HEK293T (cell line): ENCODE results near the gene CBX5.
A peak's percentile ranks its signal among the peaks of the same experiment; 100 is the strongest.
"Not testable (repeated sequence)": the region's sequence is repeated elsewhere in the genome, so short reads cannot be mapped to it uniquely, and the experiment has no call there.

ENCODE experiments used
- CTCF ChIA-PET: fragments of 350-600 bp; formaldehyde crosslinking; extraction: SDS; loops from one replicate; lab custom pipeline; 2021; ENCODE audit warnings: antibody characterized with exemption, inconsistent platforms; lab: Yijun Ruan, JAX
- POLR2A ChIA-PET: fragments of 350-600 bp; formaldehyde crosslinking; extraction: SDS; loops from one replicate; lab custom pipeline; 2020; ENCODE audit warnings: antibody characterized with exemption, inconsistent platforms; lab: Yijun Ruan, JAX
- DNase-seq: peaks from one replicate; pipeline ENCODE4 v3.0.0; 2012; ENCODE audit warnings: mixed read lengths; ENCODE audit errors: extremely low spot score
- ARNT ChIP-seq: fragments of 450-650 bp; IDR thresholded peaks from 2 replicates; pipeline ENCODE4 v1.6.1; 2017; ENCODE audit warnings: mild to moderate bottlenecking
- BHLHE40 ChIP-seq: fragments of 450-650 bp; IDR thresholded peaks from 2 replicates; pipeline ENCODE4 v1.6.1; 2016; ENCODE audit warnings: mild to moderate bottlenecking, moderate library complexity, borderline replicate concordance
- CTBP1 ChIP-seq: fragments of 450-650 bp; IDR thresholded peaks from 2 replicates; pipeline ENCODE4 v1.6.1; 2016; ENCODE audit warnings: borderline replicate concordance
- ELF4 ChIP-seq: fragments of 450-650 bp; IDR thresholded peaks from 2 replicates; pipeline ENCODE4 v1.6.1; 2017; ENCODE audit warnings: antibody characterized with exemption
- FOXA1 ChIP-seq: fragments of 450-650 bp; IDR thresholded peaks from 2 replicates; pipeline ENCODE4 v1.6.1; 2016; ENCODE audit warnings: mild to moderate bottlenecking
- FOXK2 ChIP-seq: fragments of 450-650 bp; IDR thresholded peaks from 2 replicates; pipeline ENCODE4 v1.6.1; 2016; ENCODE audit warnings: mild to moderate bottlenecking
- FOXM1 ChIP-seq: fragments of 450-650 bp; IDR thresholded peaks from 2 replicates; pipeline ENCODE4 v1.6.1; 2017; ENCODE audit warnings: mild to moderate bottlenecking, borderline replicate concordance
- HDGF ChIP-seq: fragments of 450-650 bp; IDR thresholded peaks from 2 replicates; pipeline ENCODE4 v1.6.1; 2017; ENCODE audit warnings: antibody characterized with exemption, borderline replicate concordance
- L3MBTL2 ChIP-seq: fragments of 450-650 bp; conservative IDR thresholded peaks from 2 replicates; pipeline ENCODE4 v1.6.1; 2016; ENCODE audit warnings: mild to moderate bottlenecking
- LEF1 ChIP-seq: fragments of 450-650 bp; IDR thresholded peaks from 2 replicates; pipeline ENCODE4 v1.6.1; 2017; ENCODE audit warnings: mild to moderate bottlenecking, borderline replicate concordance
- NFRKB ChIP-seq: fragments of 450-650 bp; IDR thresholded peaks from 2 replicates; pipeline ENCODE4 v1.6.1; 2016; ENCODE audit warnings: mild to moderate bottlenecking, moderate library complexity
- PKNOX1 ChIP-seq: fragments of 450-650 bp; IDR thresholded peaks from 2 replicates; pipeline ENCODE4 v1.6.1; 2016
- SP1 ChIP-seq: fragments of 450-650 bp; IDR thresholded peaks from 2 replicates; pipeline ENCODE4 v1.6.1; 2017
- SUZ12 ChIP-seq: fragments of 450-650 bp; IDR thresholded peaks from 2 replicates; pipeline ENCODE4 v1.6.1; 2016; ENCODE audit warnings: mild to moderate bottlenecking
- TARDBP ChIP-seq: fragments of 450-650 bp; IDR thresholded peaks from 2 replicates; pipeline ENCODE4 v1.6.1; 2016
- ZNF384 ChIP-seq: fragments of 450-650 bp; IDR thresholded peaks from 2 replicates; pipeline ENCODE4 v1.6.1; 2016

Gene CBX5

DNA sequence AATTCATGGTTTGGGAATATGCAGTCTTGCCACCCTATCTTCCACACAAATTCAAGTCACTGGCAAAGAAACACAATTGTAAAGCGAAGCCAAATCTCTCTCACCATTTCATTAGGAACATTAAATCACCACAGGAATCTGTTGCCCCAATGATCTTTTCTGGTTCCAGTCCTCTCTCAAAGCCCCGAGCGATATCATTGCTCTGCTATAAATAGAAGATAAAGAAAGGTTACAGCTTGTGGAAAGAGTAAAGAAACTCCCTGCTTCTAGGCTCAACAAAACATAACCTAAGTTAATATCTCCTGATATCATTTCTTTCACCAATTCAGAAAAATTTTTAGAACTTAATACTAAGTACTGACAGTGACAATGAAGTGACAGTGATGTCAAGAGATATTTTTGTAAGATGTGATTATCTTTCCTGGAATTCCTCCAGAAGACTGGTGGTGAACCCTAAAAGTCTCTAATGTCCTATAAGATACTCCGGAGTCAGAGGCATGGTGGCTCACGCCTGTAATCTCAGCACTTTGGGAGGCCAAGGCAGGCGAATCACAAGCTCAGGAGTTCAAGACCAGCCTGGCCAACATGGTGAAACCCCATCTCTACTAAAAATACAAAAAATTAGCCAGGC, 33.8 kb downstream of the CBX5 start:
- CTCF ChIA-PET, result no interaction called here
- no peak for TF ChIP-seq LEF1
- TF ChIP-seq PKNOX1, result no peak
- POLR2A ChIA-PET, result interaction anchor here (0.8 kb wide), 1 partner anchor 34 kb away, joined by 3 read pairs; the partner anchor contains the start of genes CBX5 and HNRNPA1
- no peak for DNase-seq

DNA sequence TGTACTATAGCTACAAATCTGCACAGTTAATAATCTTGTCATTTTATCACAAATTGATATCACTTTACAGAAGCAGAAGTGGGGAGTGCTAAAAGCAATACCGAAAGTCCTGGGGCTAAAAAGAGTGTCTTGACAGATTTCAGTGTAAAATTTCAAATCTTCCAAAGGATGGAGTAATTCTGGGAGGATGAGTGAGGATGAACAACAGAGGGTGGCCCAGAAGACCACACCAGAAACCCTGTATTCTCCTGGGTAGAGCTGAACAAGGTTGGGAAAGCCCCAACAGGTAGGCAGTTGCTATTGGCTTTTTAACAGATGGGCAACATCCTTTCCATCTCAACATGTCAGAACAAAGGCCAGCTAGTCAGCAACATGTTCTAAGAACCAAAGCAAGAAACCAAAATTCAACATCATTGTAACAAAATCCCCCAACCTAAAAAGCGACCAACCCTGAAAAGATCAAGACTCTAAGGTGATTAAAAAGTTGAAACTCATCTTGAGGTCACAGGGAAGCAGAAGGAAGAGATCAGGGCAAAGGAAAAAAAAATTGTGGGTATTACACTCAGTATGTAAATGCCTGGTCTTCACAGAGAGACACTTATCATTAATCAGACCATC, 38.8 kb downstream of the CBX5 start:
- no peak for DNase-seq
- TF ChIP-seq SUZ12, result no peak
- TF ChIP-seq FOXK2, result no peak
- no peak for TF ChIP-seq FOXA1
- no peak for TF ChIP-seq ARNT
- no peak for TF ChIP-seq SP1
- TF ChIP-seq LEF1, result no peak
- TF ChIP-seq CTBP1, result no peak
- no peak for TF ChIP-seq HDGF
- TF ChIP-seq FOXM1, result no peak
- TF ChIP-seq PKNOX1, result no peak
- TF ChIP-seq TARDBP, result no peak
- no peak for TF ChIP-seq L3MBTL2
- TF ChIP-seq ZNF384, result no peak
- TF ChIP-seq BHLHE40, result no peak
- TF ChIP-seq ELF4, result no peak
- no peak for TF ChIP-seq NFRKB
- ChIA-PET POLR2A (interaction anchor here (1.2 kb wide), 1 partner anchor 38 kb away, joined by 4 read pairs; no protein-coding TSS in a partner anchor), CTCF (interaction anchor here (0.6 to 1.9 kb wide), 3 partner anchors 11 to 29 kb away, joined by 3 to 6 read pairs (median 5); no protein-coding TSS in a partner anchor)

DNA sequence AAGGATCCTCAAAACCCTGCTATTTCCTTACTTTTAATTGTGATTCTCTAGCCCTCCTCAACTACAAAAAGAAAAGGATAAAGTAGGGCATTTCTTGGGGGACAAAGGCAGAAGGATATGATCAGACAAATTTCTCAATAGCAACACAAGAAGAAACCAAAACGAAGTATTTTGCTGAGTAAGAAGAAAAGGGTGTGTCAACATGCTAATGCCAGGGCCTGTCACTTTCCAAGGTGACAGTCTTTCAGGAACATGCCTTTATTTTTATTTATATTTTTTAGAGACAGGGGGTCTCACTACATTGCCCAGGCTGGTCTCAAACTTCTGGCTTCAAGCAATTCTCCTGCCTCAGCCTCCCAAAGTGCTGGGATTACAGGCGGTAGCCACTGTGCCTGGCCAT, 39.8 kb downstream of the CBX5 start:
- TF ChIP-seq TARDBP (no peak), BHLHE40 (no peak), LEF1 (no peak), FOXA1 (no peak), L3MBTL2 (no peak)
- ChIA-PET CTCF (interaction anchor here (1.3 kb wide), 1 partner anchor 12 kb away, joined by 7 read pairs; no protein-coding TSS in a partner anchor), POLR2A (interaction anchor here (1.2 to 2.9 kb wide), 2 partner anchors 39 to 41 kb away, joined by 4 to 14 read pairs; partner anchors contain the start of genes CBX5 and HNRNPA1)
- no peak for DNase-seq

DNA sequence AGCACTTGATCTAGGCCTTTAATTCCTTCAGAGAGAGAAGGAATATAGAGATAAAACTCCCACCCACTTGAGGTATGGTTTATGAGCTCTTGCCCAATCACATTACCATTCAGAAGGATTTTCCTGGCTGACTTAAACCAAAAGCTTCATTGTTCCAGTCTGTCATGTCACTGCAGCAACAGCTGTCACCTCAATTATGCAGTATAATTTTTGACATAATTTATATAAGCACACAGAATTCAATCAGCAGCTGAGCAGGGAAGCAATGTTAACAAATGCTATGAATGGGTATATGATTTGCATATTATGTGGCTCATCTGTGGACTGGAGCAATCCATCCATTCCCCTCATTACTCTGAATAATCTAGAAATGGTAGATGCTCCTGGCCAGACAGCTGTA, 40.3 kb downstream of the CBX5 start:
- TF ChIP-seq ELF4, result no peak
- TF ChIP-seq L3MBTL2, result no peak
- no peak for TF ChIP-seq PKNOX1
- TF ChIP-seq CTBP1, result no peak
- ChIA-PET CTCF (interaction anchor here (1.3 kb wide), 1 partner anchor 12 kb away, joined by 7 read pairs; no protein-coding TSS in a partner anchor), POLR2A (interaction anchor here (2.9 kb wide), 1 partner anchor 41 kb away, joined by 14 read pairs; the partner anchor contains the start of genes CBX5 and HNRNPA1)
- DNase-seq, result no peak

DNA sequence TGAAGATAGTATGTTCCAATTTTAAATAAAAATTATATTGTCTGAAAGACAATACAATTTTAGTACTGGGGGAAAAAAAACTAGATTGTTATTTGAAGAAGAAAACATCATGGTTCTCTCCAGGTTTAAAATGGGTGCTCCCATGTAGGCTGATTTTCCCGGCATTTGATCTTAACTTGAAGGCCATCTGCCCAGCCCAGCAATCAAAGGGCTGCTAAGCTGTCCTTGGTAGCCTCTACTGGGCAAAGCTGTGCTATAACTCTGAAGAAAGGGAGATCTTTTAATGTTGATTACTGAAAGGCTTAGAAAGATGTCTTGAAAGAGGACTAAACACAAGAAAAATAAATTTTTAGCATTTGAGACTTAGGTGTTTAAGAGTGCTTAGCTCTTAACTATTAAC, 41.4 kb downstream of the CBX5 start:
- ChIA-PET POLR2A (interaction anchor here (2.9 kb wide), 1 partner anchor 42 kb away, joined by 14 read pairs; the partner anchor contains the start of genes CBX5 and HNRNPA1), CTCF (interaction anchor here (1.3 kb wide), 1 partner anchor 13 kb away, joined by 7 read pairs; no protein-coding TSS in a partner anchor)
- TF ChIP-seq LEF1, result no peak
- no peak for TF ChIP-seq ARNT
- no peak for TF ChIP-seq FOXK2
- TF ChIP-seq SP1, result no peak
- DNase-seq, result no peak

- POLR2A ChIA-PET, result interaction anchor here (1.3 kb wide), 1 partner anchor 47 kb away, joined by 5 read pairs; the partner anchor contains the start of genes CBX5 and HNRNPA1
- peak; percentile 31 for DNase-seq
- CTCF ChIA-PET, result interaction anchor here (0.8 kb wide), 1 partner anchor 27 kb away, joined by 3 read pairs; no protein-coding TSS in a partner anchor
- TF ChIP-seq LEF1, result no peak
- no peak for TF ChIP-seq CTBP1
- TF ChIP-seq PKNOX1, result no peak
- TF ChIP-seq SUZ12, result no peak
- TF ChIP-seq HDGF, result no peak
- no peak for TF ChIP-seq FOXM1
- no peak for TF ChIP-seq SP1
- TF ChIP-seq FOXA1, result no peak
- TF ChIP-seq NFRKB, result no peak
- TF ChIP-seq BHLHE40, result no peak
- no peak for TF ChIP-seq ELF4
Observed at GRCh38 chr12:54232790-54233189, 47.1 kb downstream of the CBX5 start.

- CTCF ChIA-PET, DNase-seq, POLR2A ChIA-PET: not testable (repeated sequence)
Observed at GRCh38 chr12:54231269-54231668, 48.7 kb downstream of the CBX5 start.
